WTC11 (cell line): ENCODE data around the gene FBF1. TPM values are rescaled to one million over a fixed set of nuclear protein-coding genes. Genes with fewer than 3 reads are reported as not detected.
A peak's percentile ranks its signal among the peaks of the same experiment; 100 is the strongest.

Experiments used
- ATAC-seq: fragments of 200-7000 bp; cut with Tn5 transposase; 2 replicates; pipeline ENCODE4 v1.10.0; 2021; ENCODE audit warnings: mild to moderate bottlenecking, moderate library complexity
- CTCF ChIA-PET: fragments of 300-600 bp; sonication (Branson Sonifier 250); formaldehyde crosslinking; loops from one replicate; lab custom pipeline; 2021; ENCODE audit warnings: antibody characterized with exemption; lab: Charles Lee
- POLR2A ChIA-PET: fragments of 350-600 bp; sonication (Branson Sonifier 250); formaldehyde crosslinking; loops from one replicate; lab custom pipeline; 2021; ENCODE audit warnings: antibody characterized with exemption; lab: Charles Lee
- DNase-seq: peaks from one replicate; pipeline ENCODE4 v3.0.0; 2021; ENCODE audit warnings: low spot score
- H3K27ac Mint-ChIP-seq: 2 replicates; pipeline ENCODE4 v1.8.0; 2021; ENCODE audit warnings: mixed read lengths
- H3K27me3 Mint-ChIP-seq: 2 replicates; pipeline ENCODE4 v1.8.0; 2021; ENCODE audit warnings: low read depth, mild to moderate bottlenecking, moderate library complexity, mixed read lengths
- H3K36me3 Mint-ChIP-seq: 2 replicates; pipeline ENCODE4 v1.8.0; 2021; ENCODE audit warnings: mixed read lengths
- H3K4me1 Mint-ChIP-seq: 2 replicates; pipeline ENCODE4 v1.8.0; 2022; ENCODE audit warnings: mixed read lengths
- H3K4me3 Mint-ChIP-seq: 2 replicates; pipeline ENCODE4 v1.8.0; 2021; ENCODE audit warnings: mild to moderate bottlenecking, moderate library complexity, mixed read lengths
- H3K9me3 Mint-ChIP-seq: 2 replicates; pipeline ENCODE4 v1.8.0; 2021; ENCODE audit warnings: mixed read lengths
- CREB1 ChIP-seq: sonication (generic); formaldehyde crosslinking; IDR thresholded peaks from 2 replicates; pipeline ENCODE4 v1.8.0; 2023; ENCODE audit warnings: mild to moderate bottlenecking, missing genetic modification reagents
- ESRRA ChIP-seq: sonication (generic); formaldehyde crosslinking; IDR thresholded peaks from 2 replicates; pipeline ENCODE4 v1.8.1; 2022; ENCODE audit warnings: mild to moderate bottlenecking, missing genetic modification reagents, borderline replicate concordance
- IRF2 ChIP-seq: sonication (generic); formaldehyde crosslinking; IDR thresholded peaks from 2 replicates; pipeline ENCODE4 v1.8.0; 2022; ENCODE audit warnings: low read depth, missing genetic modification reagents, borderline replicate concordance
- JAZF1 ChIP-seq: fragments of 250-450 bp; sonication (Bioruptor Pico); IDR thresholded peaks from 2 replicates; pipeline ENCODE4 v1.9.0; 2021; ENCODE audit warnings: moderate library complexity, mild to moderate bottlenecking, inconsistent platforms
- MXD4 ChIP-seq: fragments of 250-450 bp; sonication (Bioruptor Pico); IDR thresholded peaks from 2 replicates; pipeline ENCODE4 v1.8.0; 2021; ENCODE audit warnings: mild to moderate bottlenecking, moderate library complexity, borderline replicate concordance
- NFATC4 ChIP-seq: fragments of 250-450 bp; sonication (Bioruptor Pico); IDR thresholded peaks from 2 replicates; pipeline ENCODE4 v1.9.0; 2021; ENCODE audit warnings: mild to moderate bottlenecking
- NFE2L1 ChIP-seq: sonication (generic); formaldehyde crosslinking; IDR thresholded peaks from 2 replicates; pipeline ENCODE4 v1.8.1; 2023; ENCODE audit warnings: missing genetic modification reagents
- NR2C2 ChIP-seq: sonication (generic); formaldehyde crosslinking; IDR thresholded peaks from 2 replicates; pipeline ENCODE4 v1.8.0; 2022; ENCODE audit warnings: mild to moderate bottlenecking, missing genetic modification reagents
- ZNF317 ChIP-seq: sonication (generic); formaldehyde crosslinking; IDR thresholded peaks from 2 replicates; pipeline ENCODE4 v1.8.1; 2023; ENCODE audit warnings: low read depth, mild to moderate bottlenecking, moderate library complexity, missing genetic modification reagents, borderline replicate concordance
- ZNF416 ChIP-seq: fragments of 250-450 bp; sonication (Bioruptor Pico); IDR thresholded peaks from 2 replicates; pipeline ENCODE4 v1.9.0; 2021; ENCODE audit warnings: mild to moderate bottlenecking, inconsistent platforms
- total RNA-seq: library from RNA; stranded (reverse); gene quantifications from 3 replicates; pipeline ENCODE4 v1.2.3, GENCODE V29; 2021
- TF ChIP-seq, protein P1 (sequence below): sonication (generic); formaldehyde crosslinking; IDR thresholded peaks from 2 replicates; pipeline ENCODE4 v1.8.1; 2022; ENCODE audit warnings: mild to moderate bottlenecking, moderate library complexity, missing genetic modification reagents
- TF ChIP-seq, protein P2 (sequence below): fragments of 250-450 bp; sonication (Bioruptor Pico); conservative IDR thresholded peaks from 2 replicates; pipeline ENCODE4 v1.9.0; 2021; ENCODE audit warnings: mild to moderate bottlenecking
- TF ChIP-seq, protein P3 (sequence below): sonication (generic); formaldehyde crosslinking; conservative IDR thresholded peaks from 2 replicates; pipeline ENCODE4 v1.8.1; 2022; ENCODE audit warnings: mild to moderate bottlenecking, missing genetic modification reagents
- TF ChIP-seq, protein P4 (sequence below): sonication (generic); formaldehyde crosslinking; IDR thresholded peaks from 2 replicates; pipeline ENCODE4 v1.8.1; 2023; ENCODE audit warnings: mild to moderate bottlenecking, missing genetic modification reagents, borderline replicate concordance

The FBF1 gene
- total RNA-seq, 1 experiment from 2014 or later = 19.8 TPM

DNA sequence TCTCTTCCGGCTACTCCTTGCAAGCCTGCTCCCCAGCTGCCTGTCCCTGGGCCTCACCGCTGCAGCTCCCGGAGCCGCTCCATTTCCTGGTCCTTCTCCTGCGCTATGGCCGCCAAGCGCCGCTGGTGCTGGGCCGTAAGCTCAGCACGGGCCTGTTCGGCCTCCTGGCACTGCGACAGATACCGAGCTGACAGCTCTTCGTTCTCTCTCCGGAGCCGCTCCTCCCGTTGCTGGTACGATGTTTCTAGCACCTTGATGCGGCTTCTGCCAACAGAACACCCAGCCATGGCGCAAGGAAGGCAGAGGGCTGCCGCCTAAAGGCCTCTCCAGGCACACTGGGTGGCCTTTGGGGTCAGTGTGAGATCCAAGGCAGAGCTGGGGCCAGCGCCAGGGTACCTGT, 21.2 kb downstream of the FBF1 start:
- Mint-ChIP-seq H3K27ac (peak overlapping the region; percentile 60; the same call in 1 of the 2 replicates), H3K9me3 (no peaks in the 10 kb centered on the region)
- no peak for ATAC-seq
- POLR2A ChIA-PET = no interaction called here
- CTCF ChIA-PET = interaction anchor here (0.6 to 7.4 kb wide), 10 partner anchors 14 to 189 kb away, joined by 3 to 53 read pairs (median 4); partner anchors contain the start of gene MRPL38
- TF ChIP-seq NFATC4 (CRISPR knock-in tag) = no peak
- TF ChIP-seq, protein P1, sequence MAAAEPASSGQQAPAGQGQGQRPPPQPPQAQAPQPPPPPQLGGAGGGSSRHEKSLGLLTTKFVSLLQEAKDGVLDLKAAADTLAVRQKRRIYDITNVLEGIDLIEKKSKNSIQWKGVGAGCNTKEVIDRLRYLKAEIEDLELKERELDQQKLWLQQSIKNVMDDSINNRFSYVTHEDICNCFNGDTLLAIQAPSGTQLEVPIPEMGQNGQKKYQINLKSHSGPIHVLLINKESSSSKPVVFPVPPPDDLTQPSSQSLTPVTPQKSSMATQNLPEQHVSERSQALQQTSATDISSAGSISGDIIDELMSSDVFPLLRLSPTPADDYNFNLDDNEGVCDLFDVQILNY = no peak
- no peak for TF ChIP-seq ZNF317 (CRISPR knock-in tag)
- TF ChIP-seq IRF2 (CRISPR knock-in tag) = no peak
- TF ChIP-seq JAZF1 = no peak
- no peak for TF ChIP-seq MXD4 (CRISPR knock-in tag)
- no peak for TF ChIP-seq NR2C2
- TF ChIP-seq, protein P2, sequence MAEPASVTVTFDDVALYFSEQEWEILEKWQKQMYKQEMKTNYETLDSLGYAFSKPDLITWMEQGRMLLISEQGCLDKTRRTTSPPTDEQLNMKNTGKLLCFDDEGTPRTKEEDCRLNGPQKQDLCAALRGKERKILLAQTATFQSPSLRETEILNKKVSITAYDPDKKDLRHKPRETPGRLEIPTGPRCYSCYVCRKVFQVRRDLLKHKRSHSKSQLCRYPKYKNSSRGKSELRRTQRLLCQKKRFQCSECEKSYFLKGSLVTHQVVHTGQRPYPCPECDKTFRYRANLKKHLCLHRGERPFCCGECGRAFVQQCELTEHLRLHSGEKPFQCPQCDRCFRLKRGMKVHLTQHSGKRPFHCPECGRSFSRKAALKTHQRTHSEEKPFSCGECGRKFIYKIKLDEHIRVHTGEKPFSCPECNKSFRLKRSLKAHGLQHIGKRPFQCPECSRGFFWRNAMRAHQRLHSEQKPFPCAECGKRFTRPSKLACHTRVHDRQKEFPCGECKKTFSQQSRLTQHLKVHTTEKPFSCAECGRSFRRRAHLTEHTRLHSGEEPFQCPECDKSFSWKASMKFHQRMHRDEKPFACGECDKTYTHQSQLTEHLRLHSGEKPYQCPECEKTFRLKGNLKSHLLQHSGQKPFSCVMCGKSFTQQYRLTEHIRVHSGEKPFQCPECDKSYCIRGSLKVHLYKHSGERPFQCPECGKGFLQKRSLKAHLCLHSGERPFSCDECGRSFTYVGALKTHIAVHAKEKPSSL (CRISPR knock-in tag) = no peak
- TF ChIP-seq, protein P3, sequence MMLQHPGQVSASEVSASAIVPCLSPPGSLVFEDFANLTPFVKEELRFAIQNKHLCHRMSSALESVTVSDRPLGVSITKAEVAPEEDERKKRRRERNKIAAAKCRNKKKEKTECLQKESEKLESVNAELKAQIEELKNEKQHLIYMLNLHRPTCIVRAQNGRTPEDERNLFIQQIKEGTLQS (CRISPR knock-in tag) = no peak
- no peak for TF ChIP-seq NFE2L1 (CRISPR knock-in tag)
- TF ChIP-seq, all 79 proteins: peak for 0
- no peak for DNase-seq
- Mint-ChIP-seq H3K36me3 (peaks cover 8% of the 10 kb centered on the region), H3K4me1 (no peaks in the 10 kb centered on the region), H3K27me3 (no peaks in the 10 kb centered on the region), H3K4me3 (no peak overlapping the region)

DNA sequence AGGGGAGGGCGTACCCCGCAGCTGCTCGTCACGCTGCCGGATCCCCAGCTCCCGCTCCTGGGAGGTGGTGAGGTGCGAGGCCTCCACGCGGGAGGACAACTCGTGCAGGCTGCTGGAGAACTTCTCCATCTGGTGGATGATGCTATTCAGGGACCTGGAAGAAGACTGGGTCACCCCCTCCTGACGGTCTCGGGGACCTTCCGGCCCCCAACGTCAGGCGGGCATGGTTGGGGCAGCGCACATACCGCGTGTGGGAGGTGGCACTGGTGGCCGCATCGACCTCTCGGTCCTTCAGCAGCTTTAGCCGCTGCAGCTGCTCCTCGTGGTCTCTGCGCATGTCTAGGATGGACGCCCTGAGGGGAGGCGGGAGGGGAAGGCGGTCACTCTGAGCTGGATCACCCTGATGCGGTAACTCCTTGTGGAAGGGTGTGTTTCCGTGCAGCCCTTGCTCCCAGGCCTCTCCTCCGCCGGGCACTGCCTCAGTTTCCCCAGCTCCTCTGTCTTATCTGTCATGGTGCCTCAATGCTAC, 22.9 kb downstream of the FBF1 start:
- ChIA-PET POLR2A (no interaction called here), CTCF (interaction anchor here (0.6 to 7.4 kb wide), 5 partner anchors 9 to 88 kb away, joined by 3 to 53 read pairs (median 5); partner anchors contain the start of gene MRPL38)
- no peak for ATAC-seq
- Mint-ChIP-seq H3K9me3 (no peaks in the 10 kb centered on the region), H3K27ac (no peak overlapping the region), H3K36me3 (peaks cover 8% of the 10 kb centered on the region), H3K4me3 (no peak overlapping the region), H3K27me3 (no peaks in the 10 kb centered on the region), H3K4me1 (no peaks in the 10 kb centered on the region)
- no peak for DNase-seq
- TF ChIP-seq CREB1 (CRISPR knock-in tag) = no peak
- no peak for TF ChIP-seq ESRRA (CRISPR knock-in tag)
- TF ChIP-seq, protein P4, sequence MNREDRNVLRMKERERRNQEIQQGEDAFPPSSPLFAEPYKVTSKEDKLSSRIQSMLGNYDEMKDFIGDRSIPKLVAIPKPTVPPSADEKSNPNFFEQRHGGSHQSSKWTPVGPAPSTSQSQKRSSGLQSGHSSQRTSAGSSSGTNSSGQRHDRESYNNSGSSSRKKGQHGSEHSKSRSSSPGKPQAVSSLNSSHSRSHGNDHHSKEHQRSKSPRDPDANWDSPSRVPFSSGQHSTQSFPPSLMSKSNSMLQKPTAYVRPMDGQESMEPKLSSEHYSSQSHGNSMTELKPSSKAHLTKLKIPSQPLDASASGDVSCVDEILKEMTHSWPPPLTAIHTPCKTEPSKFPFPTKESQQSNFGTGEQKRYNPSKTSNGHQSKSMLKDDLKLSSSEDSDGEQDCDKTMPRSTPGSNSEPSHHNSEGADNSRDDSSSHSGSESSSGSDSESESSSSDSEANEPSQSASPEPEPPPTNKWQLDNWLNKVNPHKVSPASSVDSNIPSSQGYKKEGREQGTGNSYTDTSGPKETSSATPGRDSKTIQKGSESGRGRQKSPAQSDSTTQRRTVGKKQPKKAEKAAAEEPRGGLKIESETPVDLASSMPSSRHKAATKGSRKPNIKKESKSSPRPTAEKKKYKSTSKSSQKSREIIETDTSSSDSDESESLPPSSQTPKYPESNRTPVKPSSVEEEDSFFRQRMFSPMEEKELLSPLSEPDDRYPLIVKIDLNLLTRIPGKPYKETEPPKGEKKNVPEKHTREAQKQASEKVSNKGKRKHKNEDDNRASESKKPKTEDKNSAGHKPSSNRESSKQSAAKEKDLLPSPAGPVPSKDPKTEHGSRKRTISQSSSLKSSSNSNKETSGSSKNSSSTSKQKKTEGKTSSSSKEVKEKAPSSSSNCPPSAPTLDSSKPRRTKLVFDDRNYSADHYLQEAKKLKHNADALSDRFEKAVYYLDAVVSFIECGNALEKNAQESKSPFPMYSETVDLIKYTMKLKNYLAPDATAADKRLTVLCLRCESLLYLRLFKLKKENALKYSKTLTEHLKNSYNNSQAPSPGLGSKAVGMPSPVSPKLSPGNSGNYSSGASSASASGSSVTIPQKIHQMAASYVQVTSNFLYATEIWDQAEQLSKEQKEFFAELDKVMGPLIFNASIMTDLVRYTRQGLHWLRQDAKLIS (CRISPR knock-in tag) = no peak
- TF ChIP-seq ZNF416 (CRISPR knock-in tag) = no peak
